CD4-positive, CD25-positive, alpha-beta regulatory T cell (primary cell): ENCODE measurements around the gene ATP2B1. TPM values are rescaled to one million over a fixed set of nuclear protein-coding genes. Genes with fewer than 3 reads are reported as not detected.

Experiments
- ATAC-seq, 2 donors: fragments of 150-1000 bp; cut with Tn5 transposase; one replicate each; pipeline ENCODE4 v1.10.0; 2021; ENCODE audit warnings: low read depth in 2 of 2, moderate number of reproducible peaks in 2 of 2, moderate library complexity in 1 of 2
- DNase-seq, 3 donors: peaks; one replicate each; pipeline versions ENCODE4 v3.0.0 to v3.0.0-alpha.2; 2012 to 2022; ENCODE audit warnings: mixed read lengths in 1 of 3
- H3K27ac ChIP-seq: one replicate; pipeline ENCODE4 v1.7.0; 2013; ENCODE audit warnings: mild to moderate bottlenecking, low read length; ENCODE audit not compliant: insufficient read depth, poor library complexity, severe bottlenecking
- H3K27me3 ChIP-seq: one replicate; pipeline ENCODE4 v1.7.0; 2013; ENCODE audit warnings: low read length; ENCODE audit not compliant: control insufficient read depth, insufficient read depth
- H3K36me3 ChIP-seq: one replicate; pipeline ENCODE4 v1.7.0; 2013; ENCODE audit warnings: mild to moderate bottlenecking, low read length, moderate library complexity; ENCODE audit not compliant: control insufficient read depth, insufficient read depth
- H3K4me1 ChIP-seq: 2 replicates; pipeline ENCODE4 v1.7.0; 2013; ENCODE audit warnings: mild to moderate bottlenecking, low read length; ENCODE audit not compliant: insufficient read depth, control insufficient read depth, poor library complexity, severe bottlenecking
- H3K4me3 ChIP-seq: one replicate; pipeline ENCODE4 v1.7.0; 2013; ENCODE audit warnings: low read depth, mild to moderate bottlenecking, low read length, moderate library complexity
- H3K9me3 ChIP-seq, 2 experiments: 1 replicate in 1 of 2; 2 replicates in 1 of 2; pipeline ENCODE4 v1.7.0; 2013; ENCODE audit warnings: low read length in 2 of 2, mild to moderate bottlenecking in 1 of 2, moderate library complexity in 1 of 2; ENCODE audit not compliant: control insufficient read depth in 2 of 2
- H3K27ac Mint-ChIP-seq, 3 donors: one replicate each; pipeline ENCODE4 v1.8.0; 2020 to 2022; ENCODE audit warnings: mild to moderate bottlenecking in 3 of 3, mixed read lengths in 3 of 3, moderate library complexity in 2 of 3
- H3K27me3 Mint-ChIP-seq: one replicate; pipeline ENCODE4 v1.8.0; 2022; ENCODE audit warnings: mild to moderate bottlenecking, mixed read lengths
- H3K36me3 Mint-ChIP-seq: one replicate; pipeline ENCODE4 v1.8.0; 2020; ENCODE audit warnings: mixed read lengths
- H3K4me1 Mint-ChIP-seq, 4 donors: one replicate each; pipeline ENCODE4 v1.8.0; 2020 to 2022; ENCODE audit warnings: mixed read lengths in 4 of 4, mild to moderate bottlenecking in 1 of 4
- H3K4me3 Mint-ChIP-seq, 4 donors: one replicate each; pipeline ENCODE4 v1.8.0; 2020 to 2022; ENCODE audit warnings: mild to moderate bottlenecking in 4 of 4, mixed read lengths in 4 of 4, moderate library complexity in 3 of 4
- H3K9me3 Mint-ChIP-seq, 7 donors: one replicate each; pipeline ENCODE4 v1.8.0; 2020 to 2022; ENCODE audit warnings: mixed read lengths in 7 of 7, mild to moderate bottlenecking in 3 of 7, moderate library complexity in 2 of 7
- polyA plus RNA-seq, 4 donors: library from polyadenylated mRNA; unstranded; fragments of 300-500 nt; fragmentation: Illumina TruSeq; gene quantifications; one replicate each; pipeline ENCODE4 v1.2.3, GENCODE V29; 2021
- total RNA-seq: library from RNA; stranded (reverse); gene quantifications from one replicate; pipeline ENCODE4 v1.2.3, GENCODE V29; 2022

The ATP2B1 gene
- total and polyA plus RNA-seq, 5 donors from 2014 or later, result 51.1 to 189 (median 73.5) TPM

- Mint-ChIP-seq H3K27me3 (no peaks in the 10 kb centered on the region), H3K27ac (no peak overlapping the region), H3K36me3 (no peaks in the 10 kb centered on the region), H3K4me3 (no peak overlapping the region), H3K4me1 (peaks cover 6 to 9% (median 8%) of the 10 kb centered on the region in 4 donors), H3K9me3 (peaks cover 0 to 6% (median 0%) of the 10 kb centered on the region in 7 donors)
- no peak for DNase-seq
- H3K4me1 ChIP-seq, result peaks cover 5% of the 10 kb centered on the region
- H3K27me3 ChIP-seq, result peaks cover 1% of the 10 kb centered on the region
- no peak overlapping the region for H3K4me3 ChIP-seq
- no peak for ATAC-seq
- no peaks in the 10 kb centered on the region for H3K36me3 ChIP-seq
- no peak overlapping the region for H3K27ac ChIP-seq
- peaks cover 4 to 5% of the 10 kb centered on the region in 2 experiments for H3K9me3 ChIP-seq
Measured at GRCh38 chr12:89731614-89732013, 23.0 kb upstream of the ATP2B1 start.

GRCh38 chr12:89731089-89731488, 22.5 kb upstream of the ATP2B1 start:
- H3K27ac Mint-ChIP-seq, result no peak overlapping the region
- no peaks in the 10 kb centered on the region for H3K36me3 ChIP-seq
- H3K36me3 Mint-ChIP-seq, result no peaks in the 10 kb centered on the region
- peaks cover 5% of the 10 kb centered on the region for H3K4me1 ChIP-seq
- H3K4me3 ChIP-seq, result no peak overlapping the region
- no peak overlapping the region for H3K27ac ChIP-seq
- no peak overlapping the region for H3K4me3 Mint-ChIP-seq
- ATAC-seq (no peak), DNase-seq (no peak)
- peaks cover 4 to 5% of the 10 kb centered on the region in 2 experiments for H3K9me3 ChIP-seq
- no peaks in the 10 kb centered on the region for H3K27me3 Mint-ChIP-seq
- H3K9me3 Mint-ChIP-seq, result peaks cover 0 to 6% (median 0%) of the 10 kb centered on the region in 7 donors
- H3K4me1 Mint-ChIP-seq, result peaks cover 6 to 9% (median 8%) of the 10 kb centered on the region in 4 donors
- H3K27me3 ChIP-seq, result peaks cover 1% of the 10 kb centered on the region

GRCh38 chr12:89729946-89730459, 21.4 kb upstream of the ATP2B1 start:
- Histone ChIP-seq H3K36me3 (no peaks in the 10 kb centered on the region), H3K4me1 (peaks cover 5% of the 10 kb centered on the region), H3K27me3 (no peaks in the 10 kb centered on the region), H3K4me3 (no peak overlapping the region), H3K9me3 (peaks cover 3 to 5% of the 10 kb centered on the region in 2 experiments), H3K27ac (no peak overlapping the region)
- ATAC-seq, result no peak
- H3K27me3 Mint-ChIP-seq, result no peaks in the 10 kb centered on the region
- peaks cover 0 to 6% (median 0%) of the 10 kb centered on the region in 7 donors for H3K9me3 Mint-ChIP-seq
- H3K27ac Mint-ChIP-seq, result no peak overlapping the region
- H3K4me3 Mint-ChIP-seq, result no peak overlapping the region
- H3K4me1 Mint-ChIP-seq, result peaks cover 6 to 9% (median 8%) of the 10 kb centered on the region in 4 donors
- H3K36me3 Mint-ChIP-seq, result no peaks in the 10 kb centered on the region
- no peak for DNase-seq

GRCh38 chr12:89723276-89723675, 14.6 kb upstream of the ATP2B1 start:
- no peak for ATAC-seq
- no peaks in the 10 kb centered on the region for H3K36me3 Mint-ChIP-seq
- no peak overlapping the region for H3K4me3 ChIP-seq
- peaks cover 0 to 2% (median 0%) of the 10 kb centered on the region in 4 donors for H3K4me1 Mint-ChIP-seq
- H3K36me3 ChIP-seq, result no peaks in the 10 kb centered on the region
- no peak overlapping the region for H3K27ac ChIP-seq
- no peaks in the 10 kb centered on the region for H3K4me1 ChIP-seq
- H3K4me3 Mint-ChIP-seq, result no peak overlapping the region
- no peak overlapping the region for H3K27ac Mint-ChIP-seq
- no peaks in the 10 kb centered on the region for H3K27me3 Mint-ChIP-seq
- H3K27me3 ChIP-seq, result no peaks in the 10 kb centered on the region
- DNase-seq, result no peak
- H3K9me3 Mint-ChIP-seq, result peaks cover 0 to 1% (median 0%) of the 10 kb centered on the region in 7 donors
- H3K9me3 ChIP-seq, result no peaks in the 10 kb centered on the region

GRCh38 chr12:89721291-89721987, 12.8 kb upstream of the ATP2B1 start:
- no peak overlapping the region for H3K4me3 Mint-ChIP-seq
- no peaks in the 10 kb centered on the region for H3K4me1 Mint-ChIP-seq
- no peaks in the 10 kb centered on the region for H3K4me1 ChIP-seq
- H3K27ac Mint-ChIP-seq, result peak overlapping the region in 1 of 3 donors; percentile 34
- no peaks in the 10 kb centered on the region for H3K36me3 Mint-ChIP-seq
- no peaks in the 10 kb centered on the region for H3K27me3 Mint-ChIP-seq
- H3K27me3 ChIP-seq, result no peaks in the 10 kb centered on the region
- H3K9me3 ChIP-seq, result no peaks in the 10 kb centered on the region
- H3K9me3 Mint-ChIP-seq, result peaks cover 0 to 4% (median 0%) of the 10 kb centered on the region in 7 donors
- H3K4me3 ChIP-seq, result no peak overlapping the region
- no peak overlapping the region for H3K27ac ChIP-seq
- ATAC-seq (peak in 1 of 2 donors; percentile 37), DNase-seq (no peak)
- H3K36me3 ChIP-seq, result no peaks in the 10 kb centered on the region

- H3K9me3 Mint-ChIP-seq, result peaks cover 0 to 18% (median 7%) of the 10 kb centered on the region in 7 donors
- H3K27me3 Mint-ChIP-seq, result no peaks in the 10 kb centered on the region
- DNase-seq, result no peak
- ATAC-seq, result no peak
- no peaks in the 10 kb centered on the region for H3K4me1 Mint-ChIP-seq
- Histone ChIP-seq H3K9me3 (peaks cover 5 to 13% of the 10 kb centered on the region in 2 experiments), H3K4me3 (no peak overlapping the region), H3K27ac (no peak overlapping the region), H3K4me1 (no peaks in the 10 kb centered on the region), H3K36me3 (no peaks in the 10 kb centered on the region), H3K27me3 (no peaks in the 10 kb centered on the region)
- H3K4me3 Mint-ChIP-seq, result peak overlapping the region in 1 of 4 donors; percentile 22
- no peak overlapping the region for H3K27ac Mint-ChIP-seq
- no peaks in the 10 kb centered on the region for H3K36me3 Mint-ChIP-seq
Measured at GRCh38 chr12:89717759-89718523, 9.3 kb upstream of the ATP2B1 start.

- Histone ChIP-seq H3K4me1 (peaks cover 11% of the 10 kb centered on the region), H3K27ac (no peak overlapping the region), H3K4me3 (no peak overlapping the region), H3K36me3 (no peaks in the 10 kb centered on the region), H3K27me3 (no peaks in the 10 kb centered on the region), H3K9me3 (peaks cover 5 to 13% of the 10 kb centered on the region in 2 experiments)
- Mint-ChIP-seq H3K36me3 (no peaks in the 10 kb centered on the region), H3K27ac (no peak overlapping the region), H3K4me3 (no peak overlapping the region), H3K9me3 (peaks cover 0 to 18% (median 7%) of the 10 kb centered on the region in 7 donors), H3K27me3 (peaks cover 13% of the 10 kb centered on the region), H3K4me1 (peaks cover 9 to 28% (median 13%) of the 10 kb centered on the region in 4 donors)
- ATAC-seq, result no peak
- no peak for DNase-seq
Measured at GRCh38 chr12:89712706-89713105, 4.1 kb upstream of the ATP2B1 start.
